Measurements from ENCODE around the gene CEP41.

GRCh38 chr7:130366564-130366963 lies 74.3 kb downstream of the CEP41 start:
- no peak for TF ChIP-seq CTCF (IDR thresholded peaks at IDR 0.05; ENCODE audit: poor library complexity)
- no peak for TF ChIP-seq EZH2phosphoT487 (IDR thresholded peaks at IDR 0.05; ENCODE audit: low read depth, severe bottlenecking, unreplicated experiment)
- TF ChIP-seq EZH2 (IDR thresholded peaks at IDR 0.05; ENCODE audit: borderline replicate concordance): no peak

All from hepatocyte (in vitro differentiated cells).